D721Med (cell line): ENCODE measurements around the gene ZNF585A.

ENCODE experiments used
- DNase-seq: peaks from one replicate; pipeline ENCODE4 v3.0.0; 2011; ENCODE audit warnings: low spot score; ENCODE audit not compliant: insufficient read length
- FAIRE-seq: peaks from 2 replicates; lab custom pipeline; 2011; peaks lifted over from hg19 to GRCh38; lab: Jason Lieb, UNC
- TF ChIP-seq, protein P1 (sequence below): IDR thresholded peaks from 2 replicates; pipeline ENCODE4 v1.5.1; 2012; ENCODE audit warnings: mild to moderate bottlenecking, control low read depth; ENCODE audit not compliant: insufficient read depth; ENCODE audit errors: missing control alignments

The ZNF585A gene

GRCh38 chr19:37172368-37173366 is at the start of gene ZNF585A:
Gene ZNF585A (minus strand): TSS chr19:37172695. CDS start chr19:37169910, 2,785 bp downstream.
- FAIRE-seq (peak; percentile 92), DNase-seq (peak; percentile 36)
- TF ChIP-seq, protein P1, sequence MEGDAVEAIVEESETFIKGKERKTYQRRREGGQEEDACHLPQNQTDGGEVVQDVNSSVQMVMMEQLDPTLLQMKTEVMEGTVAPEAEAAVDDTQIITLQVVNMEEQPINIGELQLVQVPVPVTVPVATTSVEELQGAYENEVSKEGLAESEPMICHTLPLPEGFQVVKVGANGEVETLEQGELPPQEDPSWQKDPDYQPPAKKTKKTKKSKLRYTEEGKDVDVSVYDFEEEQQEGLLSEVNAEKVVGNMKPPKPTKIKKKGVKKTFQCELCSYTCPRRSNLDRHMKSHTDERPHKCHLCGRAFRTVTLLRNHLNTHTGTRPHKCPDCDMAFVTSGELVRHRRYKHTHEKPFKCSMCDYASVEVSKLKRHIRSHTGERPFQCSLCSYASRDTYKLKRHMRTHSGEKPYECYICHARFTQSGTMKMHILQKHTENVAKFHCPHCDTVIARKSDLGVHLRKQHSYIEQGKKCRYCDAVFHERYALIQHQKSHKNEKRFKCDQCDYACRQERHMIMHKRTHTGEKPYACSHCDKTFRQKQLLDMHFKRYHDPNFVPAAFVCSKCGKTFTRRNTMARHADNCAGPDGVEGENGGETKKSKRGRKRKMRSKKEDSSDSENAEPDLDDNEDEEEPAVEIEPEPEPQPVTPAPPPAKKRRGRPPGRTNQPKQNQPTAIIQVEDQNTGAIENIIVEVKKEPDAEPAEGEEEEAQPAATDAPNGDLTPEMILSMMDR: no peak

DNA sequence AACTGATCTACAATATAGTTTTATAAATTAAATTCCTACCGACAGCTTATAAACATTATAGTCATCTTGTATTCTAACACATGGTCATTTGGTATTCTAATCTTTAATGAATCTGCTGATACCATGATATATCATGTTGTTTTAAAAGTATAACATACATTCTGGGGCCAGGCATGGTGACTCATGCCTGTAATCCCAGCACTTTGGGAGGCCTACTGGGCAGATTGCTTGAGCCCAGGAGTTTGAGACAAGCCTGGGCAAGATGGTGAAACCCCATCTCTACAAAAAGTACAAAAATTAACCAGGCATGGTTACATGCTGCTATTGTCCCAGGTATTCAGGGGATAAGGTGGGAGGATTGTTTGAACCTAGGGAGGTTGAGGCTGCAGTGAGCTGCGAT is 48.6 kb upstream of the ZNF585A start:
- DNase-seq: no peak
- TF ChIP-seq, protein P1: no peak
- FAIRE-seq: no peak

- FAIRE-seq: no peak
- no peak for DNase-seq
- TF ChIP-seq, protein P1: no peak
Observed at GRCh38 chr19:37220383-37220782, 47.9 kb upstream of the ZNF585A start.

- no peak for FAIRE-seq
- no peak for DNase-seq
- TF ChIP-seq, protein P1: no peak
Observed at GRCh38 chr19:37218592-37218935, 46.1 kb upstream of the ZNF585A start.

DNA sequence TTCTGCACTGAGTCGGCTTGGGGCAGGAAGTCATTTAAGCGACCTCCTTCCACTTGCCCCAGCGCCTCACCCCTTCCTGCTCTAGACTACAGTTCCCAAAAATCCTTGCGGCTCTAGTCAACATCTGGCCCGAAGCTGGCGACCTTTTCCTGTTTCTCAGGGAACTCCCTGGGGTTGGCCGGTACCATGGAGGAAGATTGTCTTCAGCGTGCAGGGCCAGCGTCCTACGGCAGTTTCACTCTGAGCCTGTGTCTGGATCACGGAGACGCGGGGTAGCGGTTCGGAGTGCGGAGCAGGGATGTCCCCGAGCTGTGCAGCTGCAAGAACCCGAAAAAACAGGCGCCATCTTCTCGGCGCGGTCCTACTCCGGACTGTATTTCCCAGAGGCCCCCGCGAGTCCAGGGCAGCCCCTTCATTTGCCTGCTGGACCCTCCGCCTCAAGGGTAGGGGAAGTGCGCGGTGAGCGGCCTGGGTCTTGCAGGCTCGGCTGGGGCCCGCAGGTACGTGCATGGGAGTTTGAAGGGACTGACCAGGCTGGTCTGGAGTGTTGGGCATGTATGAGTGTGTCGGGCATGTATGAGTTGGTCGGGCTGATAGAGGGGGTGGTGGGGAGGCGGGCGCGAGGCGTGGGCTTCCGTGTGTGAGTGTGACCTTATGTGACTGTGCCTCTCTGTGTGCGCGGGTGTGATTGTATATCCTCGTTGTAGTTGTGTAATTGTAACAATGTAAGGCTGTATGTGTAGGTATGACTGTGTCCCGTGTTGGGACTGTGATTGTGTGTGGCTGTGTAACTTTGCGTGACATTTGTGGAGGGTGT is 45.5 kb upstream of the ZNF585A start, which contains the start of gene ZNF383:
Gene ZNF383 (plus strand): TSS at position 440 of the 817 bp plus-strand sequence. CDS start 12,240 bp downstream, outside the sequence.
- TF ChIP-seq, protein P1: no peak
- DNase-seq (peak; percentile 71), FAIRE-seq (no peak)

DNA sequence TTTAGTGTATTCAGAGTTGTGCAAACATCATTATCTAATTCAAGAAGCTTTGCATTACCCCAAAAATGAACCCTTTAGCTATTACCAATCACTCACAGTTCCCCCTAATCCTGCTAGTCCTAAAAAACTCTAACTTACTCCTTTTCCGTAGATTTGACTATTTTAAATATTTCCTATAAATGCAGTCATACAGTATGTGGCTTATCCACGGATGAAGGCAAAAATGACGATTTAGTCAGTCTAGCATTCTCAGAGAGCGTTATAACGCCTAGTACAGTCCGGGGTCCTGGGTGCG is 44.9 kb upstream of the ZNF585A start:
- FAIRE-seq: no peak
- TF ChIP-seq, protein P1: no peak
- no peak for DNase-seq
